Measurements from ENCODE around the gene FNDC3B.

DNA sequence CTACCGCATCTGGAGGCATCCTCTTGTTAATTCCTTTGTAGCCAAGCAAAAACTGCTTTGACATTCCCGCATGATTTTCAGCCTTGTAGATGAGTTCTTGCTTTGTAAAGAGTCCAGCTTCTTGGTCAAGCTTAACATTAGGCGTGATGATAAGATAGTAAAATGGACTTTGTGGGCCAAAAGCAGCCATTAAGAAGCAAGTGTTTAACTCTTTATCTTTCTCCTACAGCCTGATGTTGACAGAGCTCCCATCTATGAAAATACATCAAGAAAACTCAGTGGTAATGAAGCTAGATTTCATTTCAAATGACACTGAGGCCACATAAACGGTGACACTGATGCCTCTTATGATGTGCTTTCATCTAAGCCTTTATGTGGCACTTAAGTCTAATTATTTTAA is 33.2 kb downstream of the FNDC3B start:
- TF ChIP-seq, protein P1, sequence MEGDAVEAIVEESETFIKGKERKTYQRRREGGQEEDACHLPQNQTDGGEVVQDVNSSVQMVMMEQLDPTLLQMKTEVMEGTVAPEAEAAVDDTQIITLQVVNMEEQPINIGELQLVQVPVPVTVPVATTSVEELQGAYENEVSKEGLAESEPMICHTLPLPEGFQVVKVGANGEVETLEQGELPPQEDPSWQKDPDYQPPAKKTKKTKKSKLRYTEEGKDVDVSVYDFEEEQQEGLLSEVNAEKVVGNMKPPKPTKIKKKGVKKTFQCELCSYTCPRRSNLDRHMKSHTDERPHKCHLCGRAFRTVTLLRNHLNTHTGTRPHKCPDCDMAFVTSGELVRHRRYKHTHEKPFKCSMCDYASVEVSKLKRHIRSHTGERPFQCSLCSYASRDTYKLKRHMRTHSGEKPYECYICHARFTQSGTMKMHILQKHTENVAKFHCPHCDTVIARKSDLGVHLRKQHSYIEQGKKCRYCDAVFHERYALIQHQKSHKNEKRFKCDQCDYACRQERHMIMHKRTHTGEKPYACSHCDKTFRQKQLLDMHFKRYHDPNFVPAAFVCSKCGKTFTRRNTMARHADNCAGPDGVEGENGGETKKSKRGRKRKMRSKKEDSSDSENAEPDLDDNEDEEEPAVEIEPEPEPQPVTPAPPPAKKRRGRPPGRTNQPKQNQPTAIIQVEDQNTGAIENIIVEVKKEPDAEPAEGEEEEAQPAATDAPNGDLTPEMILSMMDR (conservative IDR thresholded peaks at IDR 0.05; ENCODE audit: low read depth, low read length) = no peak
- TF ChIP-seq EZH2phosphoT487 (IDR thresholded peaks at IDR 0.05; ENCODE audit: borderline replicate concordance, low read length) = no peak
